SK-N-SH (cell line): Measurements from ENCODE around the gene ZNF365. TPM values are rescaled to one million over a fixed set of nuclear protein-coding genes. Genes with fewer than 3 reads are reported as not detected.

Experiments used
- CTCF ChIA-PET: fragments of 300-600, 350-600 bp; formaldehyde crosslinking; extraction: SDS; loops from one replicate; lab custom pipeline; 2021; lab: Yijun Ruan, JAX
- POLR2A ChIA-PET: fragments of 350-600 bp; sonication (Branson Sonifier 250); formaldehyde crosslinking; extraction: SDS; loops from one replicate; lab custom pipeline; 2020; ENCODE audit warnings: antibody characterized with exemption, inconsistent platforms; lab: Yijun Ruan, JAX
- DNase-seq: peaks from one replicate; pipeline ENCODE4 v3.0.0; 2012
- H2AFZ ChIP-seq: fragments of 200-600 bp; sonication (generic); 2 replicates; pipeline ENCODE4 v1.8.1; 2016; ENCODE audit warnings: antibody characterized with exemption, mild to moderate bottlenecking, low read depth
- H3F3A ChIP-seq: fragments of 200-600 bp; sonication (generic); replicated peaks from 2 replicates; pipeline ENCODE3; 2016; ENCODE audit warnings: antibody characterized with exemption, mild to moderate bottlenecking; ENCODE audit not compliant: insufficient read depth
- H3K27ac ChIP-seq, 2 experiments: fragments of 200-500 bp in 1 of 2; fragments of 200-600 bp in 1 of 2; sonication (Bioruptor generic) in 1 of 2; sonication (generic), shearing (Covaris generic) in 1 of 2; 2 replicates each; pipeline versions ENCODE4 v1.5.1 to v1.6.1; 2014 to 2016; ENCODE audit warnings: low read depth in 2 of 2, inconsistent platforms in 1 of 2, low read length in 1 of 2, mild to moderate bottlenecking in 1 of 2, mixed read lengths in 1 of 2
- H3K27me3 ChIP-seq: fragments of 200-600 bp; sonication (generic), shearing (Covaris generic); 2 replicates; pipeline ENCODE4 v1.6.1; 2016; ENCODE audit warnings: mixed run types; ENCODE audit not compliant: insufficient read depth
- H3K36me3 ChIP-seq, 2 experiments: fragments of 200-500 bp in 1 of 2; fragments of 200-600 bp in 1 of 2; sonication (Bioruptor generic) in 1 of 2; sonication (generic) in 1 of 2; replicated peaks in 1 of 2; 2 replicates each; pipeline versions ENCODE3 to v1.5.1; 2014 to 2016; ENCODE audit warnings: low read length in 1 of 2, mild to moderate bottlenecking in 1 of 2; ENCODE audit not compliant: insufficient read depth in 2 of 2, control insufficient read depth in 1 of 2
- H3K4me1 ChIP-seq, 2 experiments: fragments of 200-500 bp in 1 of 2; fragments of 200-600 bp in 1 of 2; sonication (Bioruptor generic) in 1 of 2; sonication (generic), shearing (Covaris generic) in 1 of 2; 2 replicates each; pipeline versions ENCODE4 v1.5.1 to v1.6.1; 2014 to 2016; ENCODE audit warnings: low read depth in 1 of 2, low read length in 1 of 2, mixed run types in 1 of 2; ENCODE audit not compliant: insufficient read depth in 2 of 2, control insufficient read depth in 1 of 2
- H3K4me2 ChIP-seq: fragments of 200-600 bp; sonication (generic), shearing (Covaris generic); 2 replicates; pipeline ENCODE4 v1.6.1; 2017; ENCODE audit warnings: mixed run types
- H3K4me3 ChIP-seq, 2 experiments: fragments of 200-500 bp in 1 of 2; fragments of 200-600 bp in 1 of 2; sonication (Bioruptor generic) in 1 of 2; sonication (generic), shearing (Covaris generic) in 1 of 2; 2 replicates each; pipeline versions ENCODE4 v1.5.1 to v1.8.1; 2014 to 2016; ENCODE audit warnings: low read depth in 2 of 2, inconsistent platforms in 1 of 2, low read length in 1 of 2, mild to moderate bottlenecking in 1 of 2, mixed read lengths in 1 of 2, moderate library complexity in 1 of 2
- H3K79me2 ChIP-seq: fragments of 200-600 bp; sonication (generic); 2 replicates; pipeline ENCODE4 v1.8.1; 2017; ENCODE audit warnings: mild to moderate bottlenecking; ENCODE audit not compliant: insufficient read depth
- H3K9ac ChIP-seq: fragments of 200-600 bp; sonication (generic); 2 replicates; pipeline ENCODE4 v1.6.1; 2017; ENCODE audit warnings: mixed run types
- H3K9me2 ChIP-seq: fragments of 200-600 bp; sonication (generic); 2 replicates; pipeline ENCODE4 v1.6.1; 2017; ENCODE audit warnings: mixed run types
- H3K9me3 ChIP-seq: fragments of 200-600 bp; sonication (generic); 2 replicates; pipeline ENCODE4 v1.6.1; 2017; ENCODE audit warnings: mixed run types, mild to moderate bottlenecking, moderate library complexity
- H4K20me1 ChIP-seq: fragments of 200-600 bp; sonication (generic); 2 replicates; pipeline ENCODE4 v1.6.1; 2017; ENCODE audit warnings: mild to moderate bottlenecking, mixed run types; ENCODE audit not compliant: insufficient read depth
- CHD2 ChIP-seq: fragments of 150-350 bp; IDR thresholded peaks from 2 replicates; pipeline ENCODE4 v1.6.1; 2018; ENCODE audit warnings: low read length; ENCODE audit not compliant: partially characterized antibody
- ELF1 ChIP-seq: IDR thresholded peaks from 2 replicates; pipeline ENCODE4 v1.4.0; 2012
- EP300 ChIP-seq, 2 experiments: IDR thresholded peaks; 2 replicates each; pipeline versions ENCODE4 v1.4.0 to v1.6.1; 2012; ENCODE audit warnings: borderline replicate concordance in 1 of 2, low read depth in 1 of 2, low read length in 1 of 2
- EZH2phosphoT487 ChIP-seq: fragments of 200-600 bp; sonication (generic); IDR thresholded peaks from 2 replicates; pipeline ENCODE4 v1.6.1; 2017; ENCODE audit warnings: low read depth, mixed run types, mild to moderate bottlenecking, antibody characterized with exemption, moderate library complexity, borderline replicate concordance
- FOSL2 ChIP-seq: IDR thresholded peaks from 2 replicates; pipeline ENCODE4 v1.4.0; 2012; ENCODE audit warnings: low read depth, mild to moderate bottlenecking, moderate library complexity, borderline replicate concordance
- FOXJ3 ChIP-seq: sonication (generic); formaldehyde crosslinking; IDR thresholded peaks from 2 replicates; pipeline ENCODE4 v1.5.1; 2020; ENCODE audit warnings: mild to moderate bottlenecking, missing genetic modification reagents
- GABPA ChIP-seq: IDR thresholded peaks from 2 replicates; pipeline ENCODE4 v1.4.0; 2012; ENCODE audit warnings: low read depth, mild to moderate bottlenecking
- GATA2 ChIP-seq: sonication (generic); formaldehyde crosslinking; IDR thresholded peaks from 2 replicates; pipeline ENCODE4 v1.5.0; 2020; ENCODE audit warnings: mild to moderate bottlenecking, missing genetic modification reagents
- NRF1 ChIP-seq: IDR thresholded peaks from 2 replicates; pipeline ENCODE4 v1.6.1; 2012; ENCODE audit warnings: low read depth, mild to moderate bottlenecking, low read length
- RAD21 ChIP-seq: IDR thresholded peaks from 2 replicates; pipeline ENCODE4 v1.6.1; 2012; ENCODE audit warnings: mild to moderate bottlenecking, low read length
- RCOR1 ChIP-seq: fragments of 150-350 bp; IDR thresholded peaks from 2 replicates; pipeline ENCODE4 v1.6.1; 2017; ENCODE audit warnings: antibody characterized with exemption, low read length
- RFX5 ChIP-seq: IDR thresholded peaks from 2 replicates; pipeline ENCODE4 v1.6.1; 2012; ENCODE audit warnings: mild to moderate bottlenecking, improper control_type of control experiment, low read length
- RXRA ChIP-seq: IDR thresholded peaks from 2 replicates; pipeline ENCODE4 v1.4.0; 2012; ENCODE audit warnings: low read depth, mild to moderate bottlenecking, borderline replicate concordance
- TEAD4 ChIP-seq: IDR thresholded peaks from 2 replicates; pipeline ENCODE4 v1.4.0; 2012; ENCODE audit warnings: mild to moderate bottlenecking, borderline replicate concordance; ENCODE audit not compliant: insufficient read depth
- WGBS: methylation state at CpG from one replicate; pipeline ENCODE4 v1.1.6; 2017; ENCODE audit warnings: low lambda C conversion rate; 5-methylcytosine and 5-hydroxymethylcytosine counted together
- polyA plus RNA-seq, 3 experiments: library from polyadenylated mRNA; depleted of rRNA; stranded (reverse); fragments of >200 nt; gene quantifications; 2 replicates each; pipeline ENCODE4 v1.2.3, GENCODE V29; 2012
- TF ChIP-seq, protein P1 (sequence below): IDR thresholded peaks from 2 replicates; pipeline ENCODE4 v1.6.1; 2012; ENCODE audit warnings: mild to moderate bottlenecking, low read depth, low read length, moderate library complexity
- TF ChIP-seq, protein P2 (sequence below): IDR thresholded peaks from 2 replicates; pipeline ENCODE4 v1.4.0; 2012; ENCODE audit warnings: low read depth, borderline replicate concordance
- TF ChIP-seq, protein P3 (sequence below): IDR thresholded peaks from 2 replicates; pipeline ENCODE4; 2012

The ZNF365 gene
- polyA plus RNA-seq, 1 of the 3 experiments (the other 2 are of a cell fraction): 4.5 TPM

DNA sequence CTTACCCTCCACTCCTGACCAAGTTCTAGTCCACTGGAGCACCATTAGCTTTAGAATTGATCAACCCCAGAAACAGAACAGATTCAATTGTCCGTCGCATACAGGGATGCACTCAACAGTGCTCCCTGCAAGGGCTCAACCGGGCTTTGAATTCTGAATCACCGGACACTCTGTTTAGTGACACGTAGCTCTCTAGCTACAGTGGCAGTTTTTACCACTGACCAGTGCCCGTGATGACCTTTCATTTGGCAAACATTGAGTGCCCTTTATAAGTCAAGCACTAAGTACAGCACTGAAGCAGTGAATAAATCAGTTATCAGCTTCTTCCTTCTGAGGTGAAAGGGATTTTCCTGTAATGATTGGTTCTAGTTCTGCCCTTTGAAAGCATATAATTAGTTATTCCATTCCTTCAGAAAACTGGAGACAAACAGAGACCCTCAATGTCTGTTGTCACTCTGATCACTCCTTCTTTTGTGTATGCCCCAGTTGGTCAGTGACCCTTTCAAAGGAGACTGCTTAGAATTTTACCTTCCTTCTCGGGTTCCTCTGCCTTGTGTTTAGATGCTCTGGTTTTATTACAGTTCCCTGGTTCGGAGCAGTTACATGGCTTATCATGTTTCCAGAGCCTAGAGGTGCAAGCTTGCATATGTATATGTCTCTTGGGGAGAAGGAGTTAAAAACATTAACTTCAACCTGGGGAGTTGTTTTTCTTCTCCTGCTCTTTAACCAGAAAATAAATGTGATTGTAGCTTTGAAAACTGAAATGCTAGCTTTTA, 68.9 kb downstream of the ZNF365 start:
- no peaks in the 10 kb centered on the region; the same call in 1 of the 2 replicates for H3K9me3 ChIP-seq
- no peaks in the 10 kb centered on the region for H3K27me3 ChIP-seq
- H3K36me3 ChIP-seq: no peaks in the 10 kb centered on the region
- H3K4me3 ChIP-seq: no peak overlapping the region
- no peak for DNase-seq
- no peak overlapping the region for H3K4me2 ChIP-seq
- ChIA-PET POLR2A (no interaction called here), CTCF (interaction anchor here (1.2 kb wide), 1 partner anchor 10 kb away, joined by 3 read pairs; no protein-coding TSS in a partner anchor)
- no peaks in the 10 kb centered on the region for H3F3A ChIP-seq
- peaks cover 0 to 9% of the 10 kb centered on the region in 2 experiments; a peak in 2 of 4 replicates for H3K4me1 ChIP-seq
- H4K20me1 ChIP-seq: no peaks in the 10 kb centered on the region
- no peak overlapping the region for H3K9ac ChIP-seq
- 88% methylated on average over 8 of the region's 8 CpGs for WGBS
- no peak overlapping the region for H3K27ac ChIP-seq
- H3K79me2 ChIP-seq: no peaks in the 10 kb centered on the region
- H2AFZ ChIP-seq: no peak overlapping the region
- no peak for TF ChIP-seq EZH2phosphoT487
- no peak for TF ChIP-seq RAD21
- TF ChIP-seq RCOR1: no peak
- TF ChIP-seq, protein P1, sequence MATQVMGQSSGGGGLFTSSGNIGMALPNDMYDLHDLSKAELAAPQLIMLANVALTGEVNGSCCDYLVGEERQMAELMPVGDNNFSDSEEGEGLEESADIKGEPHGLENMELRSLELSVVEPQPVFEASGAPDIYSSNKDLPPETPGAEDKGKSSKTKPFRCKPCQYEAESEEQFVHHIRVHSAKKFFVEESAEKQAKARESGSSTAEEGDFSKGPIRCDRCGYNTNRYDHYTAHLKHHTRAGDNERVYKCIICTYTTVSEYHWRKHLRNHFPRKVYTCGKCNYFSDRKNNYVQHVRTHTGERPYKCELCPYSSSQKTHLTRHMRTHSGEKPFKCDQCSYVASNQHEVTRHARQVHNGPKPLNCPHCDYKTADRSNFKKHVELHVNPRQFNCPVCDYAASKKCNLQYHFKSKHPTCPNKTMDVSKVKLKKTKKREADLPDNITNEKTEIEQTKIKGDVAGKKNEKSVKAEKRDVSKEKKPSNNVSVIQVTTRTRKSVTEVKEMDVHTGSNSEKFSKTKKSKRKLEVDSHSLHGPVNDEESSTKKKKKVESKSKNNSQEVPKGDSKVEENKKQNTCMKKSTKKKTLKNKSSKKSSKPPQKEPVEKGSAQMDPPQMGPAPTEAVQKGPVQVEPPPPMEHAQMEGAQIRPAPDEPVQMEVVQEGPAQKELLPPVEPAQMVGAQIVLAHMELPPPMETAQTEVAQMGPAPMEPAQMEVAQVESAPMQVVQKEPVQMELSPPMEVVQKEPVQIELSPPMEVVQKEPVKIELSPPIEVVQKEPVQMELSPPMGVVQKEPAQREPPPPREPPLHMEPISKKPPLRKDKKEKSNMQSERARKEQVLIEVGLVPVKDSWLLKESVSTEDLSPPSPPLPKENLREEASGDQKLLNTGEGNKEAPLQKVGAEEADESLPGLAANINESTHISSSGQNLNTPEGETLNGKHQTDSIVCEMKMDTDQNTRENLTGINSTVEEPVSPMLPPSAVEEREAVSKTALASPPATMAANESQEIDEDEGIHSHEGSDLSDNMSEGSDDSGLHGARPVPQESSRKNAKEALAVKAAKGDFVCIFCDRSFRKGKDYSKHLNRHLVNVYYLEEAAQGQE: no peak
- TF ChIP-seq FOSL2: no peak
- TF ChIP-seq NRF1: no peak
- no peak for TF ChIP-seq ELF1
- TF ChIP-seq, protein P2, sequence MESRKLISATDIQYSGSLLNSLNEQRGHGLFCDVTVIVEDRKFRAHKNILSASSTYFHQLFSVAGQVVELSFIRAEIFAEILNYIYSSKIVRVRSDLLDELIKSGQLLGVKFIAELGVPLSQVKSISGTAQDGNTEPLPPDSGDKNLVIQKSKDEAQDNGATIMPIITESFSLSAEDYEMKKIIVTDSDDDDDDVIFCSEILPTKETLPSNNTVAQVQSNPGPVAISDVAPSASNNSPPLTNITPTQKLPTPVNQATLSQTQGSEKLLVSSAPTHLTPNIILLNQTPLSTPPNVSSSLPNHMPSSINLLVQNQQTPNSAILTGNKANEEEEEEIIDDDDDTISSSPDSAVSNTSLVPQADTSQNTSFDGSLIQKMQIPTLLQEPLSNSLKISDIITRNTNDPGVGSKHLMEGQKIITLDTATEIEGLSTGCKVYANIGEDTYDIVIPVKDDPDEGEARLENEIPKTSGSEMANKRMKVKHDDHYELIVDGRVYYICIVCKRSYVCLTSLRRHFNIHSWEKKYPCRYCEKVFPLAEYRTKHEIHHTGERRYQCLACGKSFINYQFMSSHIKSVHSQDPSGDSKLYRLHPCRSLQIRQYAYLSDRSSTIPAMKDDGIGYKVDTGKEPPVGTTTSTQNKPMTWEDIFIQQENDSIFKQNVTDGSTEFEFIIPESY: no peak
- TF ChIP-seq EP300 (IDR thresholded peaks at IDR 0.05; ENCODE audit: borderline replicate concordance in 1 of 2, low read depth in 1 of 2, low read length in 1 of 2): no peak
- no peak for TF ChIP-seq FOXJ3 (CRISPR knock-in tag)
- no peak for TF ChIP-seq CHD2
- TF ChIP-seq, protein P3, sequence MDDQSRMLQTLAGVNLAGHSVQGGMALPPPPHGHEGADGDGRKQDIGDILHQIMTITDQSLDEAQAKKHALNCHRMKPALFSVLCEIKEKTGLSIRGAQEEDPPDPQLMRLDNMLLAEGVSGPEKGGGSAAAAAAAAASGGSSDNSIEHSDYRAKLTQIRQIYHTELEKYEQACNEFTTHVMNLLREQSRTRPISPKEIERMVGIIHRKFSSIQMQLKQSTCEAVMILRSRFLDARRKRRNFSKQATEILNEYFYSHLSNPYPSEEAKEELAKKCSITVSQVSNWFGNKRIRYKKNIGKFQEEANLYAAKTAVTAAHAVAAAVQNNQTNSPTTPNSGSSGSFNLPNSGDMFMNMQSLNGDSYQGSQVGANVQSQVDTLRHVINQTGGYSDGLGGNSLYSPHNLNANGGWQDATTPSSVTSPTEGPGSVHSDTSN: no peak
- no peak for TF ChIP-seq GATA2 (CRISPR knock-in tag)
- no peak for TF ChIP-seq GABPA
- no peak for TF ChIP-seq RFX5
- no peak for TF ChIP-seq RXRA
- TF ChIP-seq TEAD4: no peak
- H3K9me2 ChIP-seq: no peaks in the 10 kb centered on the region
